Naive thymus-derived CD8-positive, alpha-beta T cell (primary cell): Measurements from ENCODE around the gene CD4. TPM values are rescaled to one million over a fixed set of nuclear protein-coding genes. Genes with fewer than 3 reads are reported as not detected.
"Not testable (repeated sequence)": the region's sequence is repeated elsewhere in the genome, so short reads cannot be mapped to it uniquely, and the experiment has no call there.

Source experiments
- ATAC-seq, 2 donors: fragments of 150-1000 bp; cut with Tn5 transposase in 1 of 2; sonication (Bioruptor Pico), chemical (Tn5 transposase) in 1 of 2; 1 replicate in 1 of 2; 2 replicates in 1 of 2; pipeline ENCODE4 v1.10.0; 2021; ENCODE audit warnings: mild to moderate bottlenecking in 2 of 2, moderate library complexity in 2 of 2
- POLR2A ChIA-PET: fragments of 350-600 bp; sonication (Branson Sonifier 250); formaldehyde crosslinking; loops from one replicate; lab custom pipeline; 2021; ENCODE audit warnings: antibody characterized with exemption; lab: Charles Lee
- DNase-seq, 10 donors: peaks; one replicate each; pipeline versions ENCODE4 v3.0.0 to v3.0.0-alpha.2; 2020 to 2022
- H3K27ac Mint-ChIP-seq, 10 donors: one replicate each; pipeline ENCODE4 v1.8.0; 2020 to 2022; ENCODE audit warnings: mild to moderate bottlenecking in 10 of 10, mixed read lengths in 10 of 10, moderate library complexity in 4 of 10, inconsistent platforms in 1 of 10
- H3K27me3 Mint-ChIP-seq, 5 donors: one replicate each; pipeline ENCODE4 v1.8.0; 2021 to 2022; ENCODE audit warnings: mixed read lengths in 5 of 5
- H3K36me3 Mint-ChIP-seq, 3 donors: one replicate each; pipeline ENCODE4 v1.8.0; 2020 to 2022; ENCODE audit warnings: mixed read lengths in 3 of 3, mild to moderate bottlenecking in 2 of 3, inconsistent platforms in 1 of 3
- H3K4me1 Mint-ChIP-seq, 4 donors: one replicate each; pipeline ENCODE4 v1.8.0; 2021 to 2022; ENCODE audit warnings: mixed read lengths in 4 of 4
- H3K4me3 Mint-ChIP-seq, 10 donors: one replicate each; pipeline ENCODE4 v1.8.0; 2020 to 2022; ENCODE audit warnings: mild to moderate bottlenecking in 10 of 10, mixed read lengths in 10 of 10, moderate library complexity in 6 of 10, inconsistent platforms in 1 of 10
- H3K9me3 Mint-ChIP-seq, 9 donors: one replicate each; pipeline ENCODE4 v1.8.0; 2020 to 2022; ENCODE audit warnings: mixed read lengths in 9 of 9, mild to moderate bottlenecking in 3 of 9, inconsistent platforms in 1 of 9, moderate library complexity in 1 of 9
- polyA plus RNA-seq, 3 donors: library from polyadenylated mRNA; unstranded; fragments of 300-500 nt; fragmentation: Illumina TruSeq; gene quantifications; one replicate each; pipeline ENCODE4 v1.2.3, GENCODE V29; 2021
- total RNA-seq, 8 experiments: library from RNA in 2 of 8; stranded (reverse) in 2 of 8; gene quantifications; one replicate each; pipeline ENCODE4 v1.2.3 and lab custom pipeline; 2021 to 2026

Gene CD4
- total and polyA plus RNA-seq, 5 experiments from 2014 or later: 0.39 to 1.5 (median 1.3) TPM

DNA sequence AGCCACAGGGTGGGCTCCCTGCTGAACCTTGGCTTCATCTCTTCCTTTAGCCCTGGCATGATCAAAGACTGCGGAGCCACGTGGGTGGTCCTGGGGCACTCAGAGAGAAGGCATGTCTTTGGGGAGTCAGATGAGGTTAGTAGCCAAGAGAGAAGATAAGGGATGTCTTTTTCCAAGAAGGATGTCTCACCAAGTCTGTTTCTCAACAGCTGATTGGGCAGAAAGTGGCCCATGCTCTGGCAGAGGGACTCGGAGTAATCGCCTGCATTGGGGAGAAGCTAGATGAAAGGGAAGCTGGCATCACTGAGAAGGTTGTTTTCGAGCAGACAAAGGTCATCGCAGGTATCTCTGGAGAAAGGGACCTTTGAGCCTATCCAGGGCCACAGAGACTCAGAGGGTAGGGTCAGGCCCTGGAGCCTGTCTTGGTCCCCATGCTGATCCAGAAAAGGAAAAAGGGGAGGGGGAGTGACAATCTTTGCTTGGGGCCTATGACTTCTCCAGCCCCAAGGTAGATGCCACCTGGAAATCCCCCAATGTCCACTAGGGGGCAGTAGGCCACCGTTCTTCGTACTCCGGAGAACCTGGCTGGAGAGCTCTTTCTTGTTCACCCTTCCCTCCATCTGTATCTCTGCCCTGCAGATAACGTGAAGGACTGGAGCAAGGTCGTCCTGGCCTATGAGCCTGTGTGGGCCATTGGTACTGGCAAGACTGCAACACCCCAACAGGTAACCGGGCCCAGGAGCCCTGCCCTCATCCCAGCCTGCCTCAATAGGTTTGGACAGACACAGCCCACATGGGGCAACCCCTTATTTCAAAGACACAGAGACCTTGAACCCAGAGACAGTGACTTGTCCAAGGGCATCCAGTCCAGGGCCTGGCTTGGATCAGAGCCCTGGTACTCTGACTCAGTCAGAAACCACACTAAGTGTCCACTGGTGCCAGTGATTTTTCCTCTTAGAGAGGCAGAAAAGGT, 80.0 kb downstream of the CD4 start:
- Mint-ChIP-seq H3K36me3 (peaks cover 0 to 29% (median under 1%) of the 10 kb centered on the region in 3 donors), H3K4me3 (peak overlapping the region; percentile 84 to 92 (median 88)), H3K27me3 (no peaks in the 10 kb centered on the region), H3K27ac (peak overlapping the region; percentile 67 to 92 (median 86)), H3K9me3 (no peaks in the 10 kb centered on the region), H3K4me1 (peaks cover 35 to 67% (median 60%) of the 10 kb centered on the region in 4 donors)
- ATAC-seq (peak; percentile 4 to 13), DNase-seq (peak; percentile 67 to 91 (median 84))
- POLR2A ChIA-PET: interaction anchor here (0.7 to 7.2 kb wide), 14 partner anchors 11 to 243 kb away, joined by 3 to 119 read pairs (median 4); partner anchors contain the start of genes C12orf57, C1RL, CDCA3 and ENO2

DNA sequence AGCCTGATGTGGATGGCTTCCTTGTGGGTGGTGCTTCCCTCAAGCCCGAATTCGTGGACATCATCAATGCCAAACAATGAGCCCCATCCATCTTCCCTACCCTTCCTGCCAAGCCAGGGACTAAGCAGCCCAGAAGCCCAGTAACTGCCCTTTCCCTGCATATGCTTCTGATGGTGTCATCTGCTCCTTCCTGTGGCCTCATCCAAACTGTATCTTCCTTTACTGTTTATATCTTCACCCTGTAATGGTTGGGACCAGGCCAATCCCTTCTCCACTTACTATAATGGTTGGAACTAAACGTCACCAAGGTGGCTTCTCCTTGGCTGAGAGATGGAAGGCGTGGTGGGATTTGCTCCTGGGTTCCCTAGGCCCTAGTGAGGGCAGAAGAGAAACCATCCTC, 81.0 kb downstream of the CD4 start:
- H3K27me3 Mint-ChIP-seq, DNase-seq, ATAC-seq, H3K9me3 Mint-ChIP-seq: not testable (repeated sequence)
- H3K4me3 Mint-ChIP-seq: peak overlapping the region in 8 of 10 donors; percentile 28 to 72 (median 48)
- peaks cover 0 to 21% (median 0%) of the 10 kb centered on the region in 3 donors for H3K36me3 Mint-ChIP-seq
- H3K27ac Mint-ChIP-seq: peak overlapping the region in 5 of 10 donors; percentile 17 to 74 (median 63)
- peaks cover 37 to 68% (median 60%) of the 10 kb centered on the region in 4 donors for H3K4me1 Mint-ChIP-seq
- POLR2A ChIA-PET: interaction anchor here (0.7 to 4.8 kb wide), 9 partner anchors 11 to 90 kb away, joined by 3 to 74 read pairs (median 5); partner anchors contain the start of genes C12orf57, CDCA3, P3H3 and RNU7-1

Other genes starting within 250 kb of the CD4 start
- 10 to 100 TPM; 40.9 to 45.9 TPM for gene IFFO1, start 233.5 kb upstream of the CD4 start, total RNA-seq
- 10 to 100 TPM in 1 of 3 donors, 1 to 10 TPM in 2; 3.7 to 10.8 (median 4.4) TPM for gene IFFO1, start 233.5 kb upstream of the CD4 start, polyA plus RNA-seq
- 100 to 1,000 TPM in 1 of 2 experiments, 10 to 100 TPM in 1; 99.2 to 104 TPM for gene NOP2, start 221.2 kb upstream of the CD4 start, total RNA-seq
- gene NOP2, start 221.2 kb upstream of the CD4 start, polyA plus RNA-seq: 10 to 100 TPM; 23.6 to 41.7 (median 24.7) TPM
- gene CHD4, start 182.1 kb upstream of the CD4 start, total RNA-seq: 100 to 1,000 TPM; 296 to 308 TPM
- 10 to 100 TPM; 31.4 to 57.3 (median 56.9) TPM for gene CHD4, start 182.1 kb upstream of the CD4 start, polyA plus RNA-seq
- 10 to 100 TPM; 16.6 to 18.9 TPM for gene LPAR5, start 153.6 kb upstream of the CD4 start, total RNA-seq
- gene LPAR5, start 153.6 kb upstream of the CD4 start, polyA plus RNA-seq: 10 to 100 TPM in 2 of 3 donors, 1 to 10 TPM in 1; 7.9 to 14.2 (median 12.2) TPM
- gene ACRBP, start 142.1 kb upstream of the CD4 start, total RNA-seq: 10 to 100 TPM; 13.8 to 14.3 TPM
- under 1 TPM in 2 of 3 donors, not detected in 1; 0.43 to 0.50 TPM for gene ACRBP, start 142.1 kb upstream of the CD4 start, polyA plus RNA-seq
- 10 to 100 TPM; 81.2 to 90.6 TPM for gene ING4, start 126.4 kb upstream of the CD4 start, total RNA-seq
- 10 to 100 TPM; 89.5 to 99.6 (median 90.6) TPM for gene ING4, start 126.4 kb upstream of the CD4 start, polyA plus RNA-seq
- 10 to 100 TPM; 90.5 to 94.8 TPM for gene ZNF384, start 100.2 kb upstream of the CD4 start, total RNA-seq
- 10 to 100 TPM; 17.6 to 39.6 (median 26.3) TPM for gene ZNF384, start 100.2 kb upstream of the CD4 start, polyA plus RNA-seq
- gene PIANP, start 88.7 kb upstream of the CD4 start, total RNA-seq: 1 to 10 TPM in 1 of 2 experiments, under 1 TPM in 1; 0.41 to 1.2 TPM
- under 1 TPM in 2 of 3 donors, not detected in 1; 0.06 to 0.30 TPM for gene PIANP, start 88.7 kb upstream of the CD4 start, polyA plus RNA-seq
- 10 to 100 TPM; 27.0 to 35.4 TPM for gene COPS7A, start 65.5 kb upstream of the CD4 start, total RNA-seq
- gene COPS7A, start 65.5 kb upstream of the CD4 start, polyA plus RNA-seq: 10 to 100 TPM; 34.9 to 42.4 (median 36.2) TPM
- gene MLF2, start 36.4 kb upstream of the CD4 start, total RNA-seq: 10 to 100 TPM; 87.6 to 98.9 TPM
- gene MLF2, start 36.4 kb upstream of the CD4 start, polyA plus RNA-seq: 100 to 1,000 TPM in 2 of 3 donors, 10 to 100 TPM in 1; 98.5 to 133 (median 126) TPM
- gene PTMS, start 23.2 kb upstream of the CD4 start, total RNA-seq: under 1 TPM in 1 of 2 experiments, not detected in 1; 0.55 TPM
- 1 to 10 TPM in 1 of 3 donors, not detected in 2; 4.8 TPM for gene PTMS, start 23.2 kb upstream of the CD4 start, polyA plus RNA-seq
- gene LAG3, start 17.0 kb upstream of the CD4 start, total RNA-seq: under 1 TPM; 0.60 to 0.75 TPM
- gene LAG3, start 17.0 kb upstream of the CD4 start, polyA plus RNA-seq: 10 to 100 TPM in 1 of 3 donors, under 1 TPM in 2; 0.47 to 14.5 (median 0.59) TPM
- not detected for gene GPR162, start 32.3 kb downstream of the CD4 start, total RNA-seq
- gene GPR162, start 32.3 kb downstream of the CD4 start, polyA plus RNA-seq: not detected
- 1 to 10 TPM; 8.6 to 9.7 TPM for gene P3H3, start 38.9 kb downstream of the CD4 start, total RNA-seq
- under 1 TPM; 0.42 to 0.73 (median 0.67) TPM for gene P3H3, start 38.9 kb downstream of the CD4 start, polyA plus RNA-seq
- gene GNB3, start 51.4 kb downstream of the CD4 start, total RNA-seq: 1 to 10 TPM; 3.8 to 5.6 TPM
- gene GNB3, start 51.4 kb downstream of the CD4 start, polyA plus RNA-seq: not detected
- 1 to 10 TPM; 2.6 to 2.7 TPM for gene CDCA3, start 61.8 kb downstream of the CD4 start, total RNA-seq
- 1 to 10 TPM in 1 of 3 donors, under 1 TPM in 1, not detected in 1; 0.50 to 1.4 TPM for gene CDCA3, start 61.8 kb downstream of the CD4 start, polyA plus RNA-seq
- gene USP5, start 62.6 kb downstream of the CD4 start, total RNA-seq: 10 to 100 TPM; 72.7 to 78.9 TPM
- 10 to 100 TPM; 55.3 to 69.2 (median 56.7) TPM for gene USP5, start 62.6 kb downstream of the CD4 start, polyA plus RNA-seq
- 100 to 1,000 TPM; 159 to 163 TPM for gene TPI1, start 78.0 kb downstream of the CD4 start, total RNA-seq
- 100 to 1,000 TPM; 372 to 497 (median 479) TPM for gene TPI1, start 78.0 kb downstream of the CD4 start, polyA plus RNA-seq
- gene SPSB2, start 83.8 kb downstream of the CD4 start, total RNA-seq: 10 to 100 TPM; 22.0 to 23.3 TPM
- gene SPSB2, start 83.8 kb downstream of the CD4 start, polyA plus RNA-seq: 10 to 100 TPM; 10.1 to 10.6 (median 10.2) TPM
- gene LRRC23, start 115.3 kb downstream of the CD4 start, total RNA-seq: 10 to 100 TPM; 10.1 to 10.5 TPM
- gene LRRC23, start 115.3 kb downstream of the CD4 start, polyA plus RNA-seq: 1 to 10 TPM; 4.7 to 9.9 (median 8.8) TPM
- gene ENO2, start 125.1 kb downstream of the CD4 start, total RNA-seq: 100 to 1,000 TPM; 141 to 144 TPM
- gene ENO2, start 125.1 kb downstream of the CD4 start, polyA plus RNA-seq: 10 to 100 TPM; 19.4 to 29.2 (median 19.7) TPM
- 10 to 100 TPM; 25.7 to 30.3 TPM for gene ATN1, start 138.4 kb downstream of the CD4 start, total RNA-seq
- gene ATN1, start 138.4 kb downstream of the CD4 start, polyA plus RNA-seq: 1 to 10 TPM in 2 of 3 donors, under 1 TPM in 1; 0.35 to 1.4 (median 1.1) TPM
- not detected for gene RNU7-1, start 154.3 kb downstream of the CD4 start, total RNA-seq
- gene RNU7-1, start 154.3 kb downstream of the CD4 start, polyA plus RNA-seq: not detected
- 100 to 1,000 TPM; 518 to 519 TPM for gene C12orf57, start 154.5 kb downstream of the CD4 start, total RNA-seq
- gene C12orf57, start 154.5 kb downstream of the CD4 start, polyA plus RNA-seq: 100 to 1,000 TPM; 329 to 399 (median 366) TPM
- 100 to 1,000 TPM; 235 to 247 TPM for gene PTPN6, start 161.8 kb downstream of the CD4 start, total RNA-seq
- gene PTPN6, start 161.8 kb downstream of the CD4 start, polyA plus RNA-seq: 100 to 1,000 TPM; 182 to 425 (median 260) TPM
- 100 to 1,000 TPM; 159 to 173 TPM for gene PHB2, start 181.1 kb downstream of the CD4 start, total RNA-seq
- 100 to 1,000 TPM in 2 of 3 donors, 10 to 100 TPM in 1; 97.0 to 115 (median 108) TPM for gene PHB2, start 181.1 kb downstream of the CD4 start, polyA plus RNA-seq
- 10 to 100 TPM; 71.1 to 72.5 TPM for gene EMG1, start 181.4 kb downstream of the CD4 start, total RNA-seq
- gene EMG1, start 181.4 kb downstream of the CD4 start, polyA plus RNA-seq: 10 to 100 TPM; 59.7 to 66.4 (median 64.7) TPM
- gene LPCAT3, start 228.9 kb downstream of the CD4 start, total RNA-seq: 10 to 100 TPM; 17.0 to 18.5 TPM
- 10 to 100 TPM; 17.0 to 22.7 (median 19.9) TPM for gene LPCAT3, start 228.9 kb downstream of the CD4 start, polyA plus RNA-seq